ENCODE measurements around the gene PAXIP1. TPM values are rescaled to one million over a fixed set of nuclear protein-coding genes. Genes with fewer than 3 reads are reported as not detected.

PAXIP1 gene
- total RNA-seq, 1 experiment from 2014 or later = 18.8 TPM

DNA sequence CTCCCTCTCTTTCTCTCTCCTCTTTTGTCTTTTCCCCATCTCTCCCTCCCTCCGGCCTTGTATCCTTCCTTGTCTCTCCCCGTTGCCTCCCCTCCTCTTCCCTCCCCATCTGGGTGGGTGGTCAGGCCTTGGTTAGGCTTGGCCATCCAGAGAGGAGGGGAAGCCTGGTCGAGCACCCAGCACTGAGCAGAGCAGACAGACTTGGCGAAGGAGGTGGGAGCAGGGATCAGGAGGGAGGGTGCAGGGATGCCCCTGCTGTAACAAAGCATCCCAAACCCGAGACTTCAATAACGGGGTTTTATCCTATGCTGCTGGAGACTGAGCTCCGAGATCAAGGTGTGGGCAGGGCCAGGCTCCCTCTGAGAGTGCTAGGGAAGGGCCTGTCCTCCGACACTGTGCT, 97.3 kb downstream of the PAXIP1 start:
- Histone ChIP-seq H3K9me2 (ENCODE audit: insufficient read depth) (no peaks in the 10 kb centered on the region), H3K79me2 (ENCODE audit: low read depth) (no peaks in the 10 kb centered on the region), H3K36me3 (ENCODE audit: low read depth) (no peaks in the 10 kb centered on the region), H3K27me3 (ENCODE audit: insufficient read depth, low read depth) (peaks cover 98% of the 10 kb centered on the region), H3K4me2 (no peak overlapping the region), H3F3A (ENCODE audit: insufficient read depth, low read depth) (no peaks in the 10 kb centered on the region), H4K20me1 (ENCODE audit: insufficient read depth) (peaks cover 2% of the 10 kb centered on the region; the same call in 1 of the 2 replicates), H2AFZ (no peak overlapping the region), H3K4me1 (replicated peaks; ENCODE audit: insufficient read depth) (no peaks in the 10 kb centered on the region), H3K4me3 (no peak overlapping the region), H3K27ac (no peak overlapping the region), H3K9me3 (ENCODE audit: insufficient read depth, low read depth) (no peaks in the 10 kb centered on the region)
- DNase-seq = no peak
- BruUV-seq (replicated peaks) = no TSS peak
- POLR2A ChIA-PET (ENCODE audit: unreplicated experiment) = no interaction called here
- CTCF ChIA-PET = no interaction called here
- TF ChIP-seq CTCF (conservative IDR thresholded peaks at IDR 0.05) = no peak
- TF ChIP-seq EZH2 (IDR thresholded peaks at IDR 0.05; ENCODE audit: low read depth) = 0 out of 2 replicates have a peak, but pooled peaks have one; percentile 75
- intact Hi-C loops (cut with micrococcal nuclease; ENCODE audit: unreplicated experiment) = no loop called here

DNA sequence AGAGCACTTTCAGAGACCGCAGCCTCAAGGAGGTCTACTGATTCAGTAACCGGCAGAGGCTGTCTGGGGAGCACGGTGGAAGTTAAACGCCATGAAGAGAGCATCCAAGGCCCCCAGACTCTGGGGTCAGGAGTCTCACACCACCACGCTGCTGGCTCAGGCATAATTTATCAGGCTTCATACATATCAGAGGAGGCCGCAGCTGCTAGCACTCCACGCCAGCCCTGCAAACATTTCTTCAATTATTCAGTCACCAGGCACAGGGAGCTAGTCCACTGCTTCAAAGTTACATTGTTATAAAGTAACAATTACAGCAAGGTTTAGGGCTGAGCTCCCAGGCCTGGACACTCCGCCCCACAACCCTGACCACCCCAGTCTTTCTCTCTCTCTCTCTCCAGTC, 97.8 kb downstream of the PAXIP1 start:
- Histone ChIP-seq H3K79me2 (ENCODE audit: low read depth) (no peaks in the 10 kb centered on the region), H3K9me3 (ENCODE audit: insufficient read depth, low read depth) (no peaks in the 10 kb centered on the region), H3K4me2 (no peak overlapping the region), H3K4me1 (replicated peaks; ENCODE audit: insufficient read depth) (no peaks in the 10 kb centered on the region), H2AFZ (no peak overlapping the region), H3K4me3 (no peak overlapping the region), H4K20me1 (ENCODE audit: insufficient read depth) (peaks cover 2% of the 10 kb centered on the region; the same call in 1 of the 2 replicates), H3F3A (ENCODE audit: insufficient read depth, low read depth) (no peaks in the 10 kb centered on the region), H3K36me3 (ENCODE audit: low read depth) (no peaks in the 10 kb centered on the region), H3K27me3 (ENCODE audit: insufficient read depth, low read depth) (peaks cover 98% of the 10 kb centered on the region), H3K27ac (no peak overlapping the region), H3K9me2 (ENCODE audit: insufficient read depth) (no peaks in the 10 kb centered on the region)
- ChIA-PET CTCF (no interaction called here), POLR2A (ENCODE audit: unreplicated experiment) (no interaction called here)
- intact Hi-C loops (cut with micrococcal nuclease; ENCODE audit: unreplicated experiment) = no loop called here
- no TSS peak for BruUV-seq (replicated peaks)
- TF ChIP-seq CTCF (conservative IDR thresholded peaks at IDR 0.05) (no peak), EZH2 (IDR thresholded peaks at IDR 0.05; ENCODE audit: low read depth) (no peak)
- no peak for DNase-seq

DNA sequence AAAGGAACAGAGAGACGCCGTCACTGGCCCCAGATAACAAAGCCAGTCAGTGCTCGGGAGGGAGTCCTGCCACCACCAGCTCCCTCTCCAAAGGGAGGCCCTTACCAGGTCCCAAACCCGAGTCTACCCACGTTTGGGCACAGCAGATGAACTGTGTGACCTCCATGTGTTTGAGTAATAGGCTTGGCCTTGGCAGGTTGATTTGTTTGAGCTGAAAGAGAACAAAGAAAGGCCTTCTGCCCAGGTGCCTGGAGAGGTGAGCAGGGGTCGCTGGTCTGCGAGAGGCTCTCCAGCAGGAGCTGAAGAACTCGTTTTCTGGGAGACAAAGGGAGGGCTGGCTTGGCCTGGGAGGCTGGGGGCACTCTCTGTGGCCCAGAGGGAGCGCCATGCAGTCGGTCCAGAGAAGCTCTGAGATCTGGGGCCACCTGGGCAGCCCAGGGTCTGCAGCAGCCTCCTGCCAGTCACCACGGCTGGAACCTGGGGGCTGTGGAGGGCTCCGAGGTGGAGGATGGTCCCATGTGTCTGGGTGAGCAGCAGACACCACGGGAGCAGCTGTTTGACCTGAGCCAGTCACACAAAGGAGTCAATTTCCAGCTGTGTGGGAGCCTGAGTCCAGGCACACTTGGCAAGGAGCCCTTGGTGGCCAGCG, 99.7 kb downstream of the PAXIP1 start:
- TF ChIP-seq EZH2 (IDR thresholded peaks at IDR 0.05; ENCODE audit: low read depth) (no peak), CTCF (conservative IDR thresholded peaks at IDR 0.05) (no peak)
- Histone ChIP-seq H3K27ac (no peak overlapping the region), H3F3A (ENCODE audit: insufficient read depth, low read depth) (no peaks in the 10 kb centered on the region), H3K4me2 (no peak overlapping the region), H3K9me2 (ENCODE audit: insufficient read depth) (no peaks in the 10 kb centered on the region), H3K9me3 (ENCODE audit: insufficient read depth, low read depth) (no peaks in the 10 kb centered on the region), H2AFZ (no peak overlapping the region), H4K20me1 (ENCODE audit: insufficient read depth) (no peaks in the 10 kb centered on the region), H3K36me3 (ENCODE audit: low read depth) (no peaks in the 10 kb centered on the region), H3K4me3 (no peak overlapping the region), H3K27me3 (ENCODE audit: insufficient read depth, low read depth) (peaks cover 98% of the 10 kb centered on the region), H3K79me2 (ENCODE audit: low read depth) (no peaks in the 10 kb centered on the region), H3K4me1 (replicated peaks; ENCODE audit: insufficient read depth) (no peaks in the 10 kb centered on the region)
- DNase-seq = no peak
- no TSS peak for BruUV-seq (replicated peaks)
- ChIA-PET CTCF (no interaction called here), POLR2A (ENCODE audit: unreplicated experiment) (no interaction called here)
- intact Hi-C loops (cut with micrococcal nuclease; ENCODE audit: unreplicated experiment) = no loop called here
